ENCODE data around the gene CACNG1.

CACNG1 gene

GRCh38 chr17:67079491-67079890, 35.1 kb downstream of the CACNG1 start:
- Histone ChIP-seq H3K27ac (ENCODE audit: low read length) (no peak overlapping the region), H3K27me3 (replicated peaks; ENCODE audit: insufficient read depth, low read length) (no peaks in the 10 kb centered on the region), H3K4me2 (ENCODE audit: low read depth, low read length) (no peak overlapping the region), H3K4me3 (ENCODE audit: low read length) (no peak overlapping the region), H3K36me3 (replicated peaks; ENCODE audit: insufficient read depth, low read length) (0 out of 2 replicates have a peak, but pooled peaks cover 2% of the 10 kb centered on the region), H3F3A (ENCODE audit: insufficient read depth, low read length) (peaks cover 5% of the 10 kb centered on the region; the same call in 1 of the 2 replicates), H3K9me2 (replicated peaks; ENCODE audit: insufficient read depth, low read length) (no peaks in the 10 kb centered on the region), H3K9me3 (replicated peaks; ENCODE audit: insufficient read depth, low read length) (no peaks in the 10 kb centered on the region), H3K4me1 (ENCODE audit: low read length) (peaks cover 26% of the 10 kb centered on the region), H3K79me2 (ENCODE audit: low read length) (peaks cover 11% of the 10 kb centered on the region; the same call in 1 of the 2 replicates), H3K9ac (ENCODE audit: low read length) (no peak overlapping the region), H2AFZ (ENCODE audit: low read length) (no peak overlapping the region), H4K20me1 (ENCODE audit: insufficient read depth, low read length) (peaks cover 9% of the 10 kb centered on the region; the same call in 1 of the 2 replicates)
- TF ChIP-seq EZH2 (optimal IDR thresholded peaks at IDR 0.05; ENCODE audit: low read depth, low read length), result no peak
- DNase-seq, result no peak

- Histone ChIP-seq H3F3A (ENCODE audit: insufficient read depth, low read length) (peaks cover 5% of the 10 kb centered on the region; the same call in 1 of the 2 replicates), H4K20me1 (ENCODE audit: insufficient read depth, low read length) (peaks cover 9% of the 10 kb centered on the region; the same call in 1 of the 2 replicates), H3K27ac (ENCODE audit: low read length) (no peak overlapping the region)
Measured at GRCh38 chr17:67080804-67081203, 36.5 kb downstream of the CACNG1 start.

GRCh38 chr17:67082107-67082506, 37.8 kb downstream of the CACNG1 start:
- TF ChIP-seq EZH2phosphoT487 (IDR thresholded peaks at IDR 0.05; ENCODE audit: low read length), result no peak
- TF ChIP-seq CTCF (IDR thresholded peaks at IDR 0.05; ENCODE audit: low read length), result peak; percentile 54
- no peak for TF ChIP-seq EZH2 (optimal IDR thresholded peaks at IDR 0.05; ENCODE audit: low read depth, low read length)
- Histone ChIP-seq H3K9ac (ENCODE audit: low read length) (no peak overlapping the region), H3K4me1 (ENCODE audit: low read length) (peaks cover 26% of the 10 kb centered on the region), H4K20me1 (ENCODE audit: insufficient read depth, low read length) (peaks cover 9% of the 10 kb centered on the region; the same call in 1 of the 2 replicates), H3K79me2 (ENCODE audit: low read length) (peaks cover 11% of the 10 kb centered on the region; the same call in 1 of the 2 replicates), H3F3A (ENCODE audit: insufficient read depth, low read length) (peaks cover 5% of the 10 kb centered on the region; the same call in 1 of the 2 replicates), H3K9me3 (replicated peaks; ENCODE audit: insufficient read depth, low read length) (no peaks in the 10 kb centered on the region), H3K9me2 (replicated peaks; ENCODE audit: insufficient read depth, low read length) (no peaks in the 10 kb centered on the region), H3K27ac (ENCODE audit: low read length) (peak overlapping the region; percentile 36; the same call in 1 of the 2 replicates), H3K4me2 (ENCODE audit: low read depth, low read length) (peak overlapping the region; percentile 53), H3K36me3 (replicated peaks; ENCODE audit: insufficient read depth, low read length) (0 out of 2 replicates have a peak, but pooled peaks cover 2% of the 10 kb centered on the region), H3K4me3 (ENCODE audit: low read length) (no peak overlapping the region), H3K27me3 (replicated peaks; ENCODE audit: insufficient read depth, low read length) (no peaks in the 10 kb centered on the region), H2AFZ (ENCODE audit: low read length) (no peak overlapping the region)
- DNase-seq, result peak; percentile 77

More at GRCh38 chr17:67080804-67081203, 36.5 kb downstream of the CACNG1 start:
- Histone ChIP-seq H3K4me3 (ENCODE audit: low read length) (no peak overlapping the region), H3K4me1 (ENCODE audit: low read length) (peaks cover 26% of the 10 kb centered on the region), H3K9ac (ENCODE audit: low read length) (no peak overlapping the region), H3K9me2 (replicated peaks; ENCODE audit: insufficient read depth, low read length) (no peaks in the 10 kb centered on the region), H3K4me2 (ENCODE audit: low read depth, low read length) (peak overlapping the region; percentile 24; the same call in 1 of the 2 replicates), H3K79me2 (ENCODE audit: low read length) (peaks cover 11% of the 10 kb centered on the region; the same call in 1 of the 2 replicates), H3K27me3 (replicated peaks; ENCODE audit: insufficient read depth, low read length) (no peaks in the 10 kb centered on the region), H3K9me3 (replicated peaks; ENCODE audit: insufficient read depth, low read length) (no peaks in the 10 kb centered on the region), H2AFZ (ENCODE audit: low read length) (no peak overlapping the region), H3K36me3 (replicated peaks; ENCODE audit: insufficient read depth, low read length) (0 out of 2 replicates have a peak, but pooled peaks cover 2% of the 10 kb centered on the region)
- TF ChIP-seq CTCF (IDR thresholded peaks at IDR 0.05; ENCODE audit: low read length), result no peak
- no peak for TF ChIP-seq EZH2phosphoT487 (IDR thresholded peaks at IDR 0.05; ENCODE audit: low read length)
- no peak for TF ChIP-seq EZH2 (optimal IDR thresholded peaks at IDR 0.05; ENCODE audit: low read depth, low read length)
- DNase-seq, result peak; percentile 45

GRCh38 chr17:67085406-67085805, 41.1 kb downstream of the CACNG1 start:
- no peaks in the 10 kb centered on the region for H3K27me3 ChIP-seq (replicated peaks; ENCODE audit: insufficient read depth, low read length)
- peaks cover 5% of the 10 kb centered on the region; the same call in 1 of the 2 replicates for H3F3A ChIP-seq (ENCODE audit: insufficient read depth, low read length)
- H3K4me2 ChIP-seq (ENCODE audit: low read depth, low read length), result no peak overlapping the region
- H3K9me3 ChIP-seq (replicated peaks; ENCODE audit: insufficient read depth, low read length), result no peaks in the 10 kb centered on the region
- peaks cover 11% of the 10 kb centered on the region; the same call in 1 of the 2 replicates for H3K79me2 ChIP-seq (ENCODE audit: low read length)
- no peak for DNase-seq
- no peaks in the 10 kb centered on the region for H3K36me3 ChIP-seq (replicated peaks; ENCODE audit: insufficient read depth, low read length)
- no peaks in the 10 kb centered on the region for H3K9me2 ChIP-seq (replicated peaks; ENCODE audit: insufficient read depth, low read length)
- no peak overlapping the region for H2AFZ ChIP-seq (ENCODE audit: low read length)
- peaks cover 2% of the 10 kb centered on the region; the same call in 1 of the 2 replicates for H4K20me1 ChIP-seq (ENCODE audit: insufficient read depth, low read length)
- peaks cover 25% of the 10 kb centered on the region for H3K4me1 ChIP-seq (ENCODE audit: low read length)
- TF ChIP-seq CTCF (IDR thresholded peaks at IDR 0.05; ENCODE audit: low read length) (no peak), EZH2 (optimal IDR thresholded peaks at IDR 0.05; ENCODE audit: low read depth, low read length) (no peak), EZH2phosphoT487 (IDR thresholded peaks at IDR 0.05; ENCODE audit: low read length) (no peak)
- no peak overlapping the region for H3K4me3 ChIP-seq (ENCODE audit: low read length)
- no peak overlapping the region for H3K27ac ChIP-seq (ENCODE audit: low read length)
- no peak overlapping the region for H3K9ac ChIP-seq (ENCODE audit: low read length)

Measured in MM.1S (cell line).